ENCODE results near the gene EIPR1.

- TF ChIP-seq CTCF (IDR thresholded peaks at IDR 0.05; ENCODE audit: insufficient read depth, low read depth, low read length) = no peak
- no peak for TF ChIP-seq EZH2 (IDR thresholded peaks at IDR 0.05; ENCODE audit: insufficient read depth, low read length)
Observed at GRCh38 chr2:3154700-3155099, 222.9 kb downstream of the EIPR1 start.
